Activated CD8-positive, alpha-beta memory T cell treated with anti-CD3 and anti-CD28 coated beads, Interleukin-2, amount 50 U/mL, for 4 hours (primary cell): Measurements from ENCODE around the gene ZMYND8.
"Not testable (repeated sequence)": the region's sequence is repeated elsewhere in the genome, so short reads cannot be mapped to it uniquely, and the experiment has no call there.

ENCODE experiments used
- DNase-seq: peaks from one replicate; pipeline ENCODE4 v3.0.0-alpha.2; 2020

Gene ZMYND8

GRCh38 chr20:47370850-47371782 lies 14.6 kb upstream of the ZMYND8 start:
- DNase-seq, result no peak

DNA sequence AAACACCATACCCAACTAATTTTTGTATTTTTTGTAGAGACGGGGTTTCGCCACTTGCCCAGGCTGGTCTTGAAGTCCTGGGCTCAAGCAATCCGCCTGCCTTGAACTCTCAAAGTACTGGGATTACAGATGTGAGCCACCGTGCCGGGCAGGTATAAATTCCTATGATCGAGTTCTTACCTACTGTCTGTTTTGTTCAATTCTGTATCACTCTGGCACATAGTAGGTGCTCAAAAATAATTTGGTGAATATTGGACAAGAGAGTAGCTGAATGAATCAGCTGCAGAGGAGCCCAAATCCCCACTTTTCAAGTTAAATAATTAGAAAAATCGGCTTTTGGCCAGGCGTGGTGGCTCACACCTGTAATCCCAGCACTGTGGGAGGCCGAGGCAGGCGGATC lies 13.7 kb upstream of the ZMYND8 start:
- no peak for DNase-seq

GRCh38 chr20:47368301-47368700 lies 11.8 kb upstream of the ZMYND8 start:
- no peak for DNase-seq

DNA sequence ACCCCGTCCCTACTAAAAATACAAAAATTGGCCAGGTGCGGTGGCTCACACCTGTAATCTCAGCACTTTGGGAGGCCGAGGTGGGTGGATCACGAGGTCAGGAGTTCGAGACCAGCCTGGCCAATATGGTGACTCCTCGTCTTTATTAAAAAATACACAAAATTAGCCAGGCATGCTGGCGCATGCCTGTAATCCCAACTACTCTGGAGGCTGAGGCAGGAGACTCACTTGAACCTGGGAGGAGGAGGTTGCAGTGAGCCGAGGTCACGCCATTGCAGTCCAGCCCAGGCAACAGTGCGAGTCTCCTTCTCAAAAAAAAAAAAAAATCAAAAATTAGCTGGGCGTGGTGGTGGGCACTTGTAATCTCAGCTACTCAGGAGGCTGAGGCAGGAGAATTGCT lies 9.8 kb upstream of the ZMYND8 start:
- not testable (repeated sequence) for DNase-seq

GRCh38 chr20:47365023-47365764 lies 8.7 kb upstream of the ZMYND8 start:
- DNase-seq, result no peak

DNA sequence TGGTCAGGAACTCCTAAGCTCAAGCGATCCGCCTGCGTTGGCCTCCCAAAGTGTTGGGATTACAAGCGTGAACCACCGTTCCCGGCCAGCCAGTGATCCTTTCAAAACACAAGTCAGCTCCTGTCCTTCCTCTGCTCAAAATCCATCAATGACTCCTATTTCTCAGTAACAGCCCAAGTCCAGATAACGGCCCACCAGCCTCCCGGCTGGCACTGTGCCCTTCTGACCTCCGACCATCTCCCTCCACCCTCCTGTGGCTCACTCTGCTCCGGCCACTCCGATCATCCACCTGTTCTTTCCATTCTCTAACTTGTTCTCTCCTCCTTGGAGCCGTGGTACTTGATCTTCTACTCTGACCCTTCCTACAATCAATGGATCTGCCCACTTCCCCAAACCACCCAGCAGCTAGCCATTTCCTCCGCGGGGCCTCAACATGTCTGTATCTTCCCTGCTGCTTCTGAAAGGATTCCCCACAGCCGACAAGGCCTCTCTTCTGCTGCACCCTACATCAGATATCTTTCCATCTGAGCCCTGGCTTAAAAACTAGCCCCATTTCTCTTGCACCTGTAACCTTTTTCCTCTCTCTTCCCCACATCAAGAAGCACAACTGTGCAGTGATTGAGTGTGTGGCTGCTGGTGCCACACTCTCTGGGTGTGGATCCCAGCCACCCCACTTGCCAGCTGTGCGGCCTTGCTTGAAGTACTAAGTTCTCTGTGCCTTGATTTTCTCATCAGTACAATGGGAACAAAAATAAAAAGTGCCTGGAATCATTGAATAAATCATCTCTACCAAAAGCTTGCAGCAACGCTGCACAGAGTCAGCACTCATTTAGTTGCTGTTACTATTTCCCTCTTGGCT lies 6.1 kb upstream of the ZMYND8 start:
- DNase-seq, result no peak

- DNase-seq, result no peak
These were observed 4.8 kb upstream of the ZMYND8 start for GRCh38 chr20:47361057-47361915.

- no peak for DNase-seq
These were observed 4.0 kb upstream of the ZMYND8 start for GRCh38 chr20:47360297-47361056.

- no peak for DNase-seq
These were observed 3.2 kb upstream of the ZMYND8 start for GRCh38 chr20:47359530-47360296.

- no peak for DNase-seq
These were observed 2.4 kb upstream of the ZMYND8 start for GRCh38 chr20:47358672-47359529.

DNA sequence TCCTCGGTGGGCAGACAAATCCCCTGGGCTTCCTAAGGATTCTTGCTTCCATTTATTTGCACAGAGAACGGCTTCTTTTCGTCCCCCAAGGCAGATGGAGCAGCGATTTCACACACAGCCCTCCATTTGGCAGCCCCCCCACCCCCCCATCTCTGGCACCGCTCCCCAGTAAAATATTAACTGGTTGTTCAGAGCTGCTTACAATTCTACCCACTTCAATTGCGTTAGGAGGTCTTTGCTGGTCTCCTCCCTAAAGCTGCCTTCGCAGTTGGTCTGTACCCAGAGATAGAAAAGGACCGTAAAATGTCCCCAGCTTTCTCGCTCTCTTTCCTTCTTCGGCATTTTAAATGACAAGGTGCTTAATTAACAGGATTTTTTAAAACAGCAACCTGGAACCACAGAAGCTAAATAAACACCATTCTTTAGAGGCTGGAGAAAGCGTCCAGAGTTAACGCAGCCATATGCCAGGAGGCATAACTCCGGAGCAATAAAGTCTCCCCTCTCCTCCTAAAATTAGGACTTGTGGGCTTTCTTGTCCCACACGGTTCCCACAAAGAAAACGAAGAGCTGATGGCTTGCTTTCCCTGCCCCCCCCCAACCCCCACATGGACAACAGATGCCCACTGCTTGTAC lies 1.7 kb upstream of the ZMYND8 start:
- no peak for DNase-seq

- DNase-seq, result peak; percentile 49
These were observed 968 bp upstream of the ZMYND8 start for GRCh38 chr20:47357296-47358038.

GRCh38 chr20:47356220-47356525 lies 326 bp downstream of the ZMYND8 start:
- DNase-seq, result no peak

- DNase-seq, result no peak
These were observed 845 bp downstream of the ZMYND8 start for GRCh38 chr20:47355489-47356219.

DNA sequence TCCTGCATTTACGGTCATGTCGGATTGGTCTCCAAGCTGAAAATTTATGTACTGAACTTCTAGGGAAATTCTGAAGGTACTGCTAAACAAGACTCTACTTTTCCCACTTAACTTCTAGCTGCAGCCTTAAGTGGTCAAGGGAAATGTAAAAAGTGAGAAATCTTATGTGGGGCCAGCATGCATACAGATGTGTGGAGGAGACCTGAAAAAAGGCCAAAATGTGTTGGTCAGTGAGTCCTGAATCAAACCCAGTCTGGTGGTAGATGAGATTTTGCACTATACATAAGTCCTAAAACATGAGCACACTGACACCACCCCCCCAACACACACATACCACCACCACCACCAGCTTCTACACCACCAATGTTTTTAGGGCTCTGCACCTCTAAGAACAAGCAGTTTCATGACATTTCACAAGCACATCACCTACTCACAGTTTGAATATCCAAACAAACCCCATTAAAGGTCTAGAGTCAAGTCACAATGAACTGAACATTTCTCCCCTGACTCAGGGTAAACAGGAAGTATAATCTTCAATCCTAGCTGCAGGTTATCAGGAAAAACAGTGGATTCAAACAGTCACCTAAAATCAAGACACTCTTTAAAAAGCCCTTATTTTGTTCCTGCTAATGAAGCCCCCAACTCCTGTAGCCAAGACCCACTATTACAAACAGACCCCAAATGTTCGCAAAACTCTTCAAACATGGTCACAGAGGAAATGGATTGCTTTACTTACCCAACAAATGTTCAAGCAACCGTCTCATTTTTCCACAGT lies 1.6 kb downstream of the ZMYND8 start:
- no peak for DNase-seq

DNA sequence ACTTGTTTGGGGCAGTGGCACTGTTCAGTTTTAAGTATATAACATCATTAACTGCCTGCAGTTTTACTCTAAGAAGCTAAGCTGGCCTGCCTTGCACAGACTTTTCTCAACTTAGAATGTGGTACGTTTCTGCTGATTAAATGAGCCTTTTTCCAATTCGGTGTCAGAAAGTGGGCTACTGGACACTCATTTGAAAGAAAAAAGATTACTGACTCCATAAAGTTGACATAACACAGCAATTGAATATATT lies 2.1 kb downstream of the ZMYND8 start:
- no peak for DNase-seq
